Measurements from ENCODE around the gene MIB2. TPM values are rescaled to one million over a fixed set of nuclear protein-coding genes. Genes with fewer than 3 reads are reported as not detected.

MIB2 gene
- total and polyA plus RNA-seq, 9 donors: 43.2 to 111 (median 72.4) TPM

Other genes starting within 250 kb of the MIB2 start
- 74.8 TPM for gene AURKAIP1, start 240.3 kb upstream of the MIB2 start, total RNA-seq
- gene AURKAIP1, start 240.3 kb upstream of the MIB2 start, polyA plus RNA-seq (ENCODE audit: insufficient read depth in 1 of 8, insufficient read length in 8 of 8, low replicate concordance in 1 of 8): 10 to 100 TPM; 66.7 to 93.6 (median 74.7) TPM
- gene CCNL2, start 216.2 kb upstream of the MIB2 start, total RNA-seq: 124 TPM
- gene CCNL2, start 216.2 kb upstream of the MIB2 start, polyA plus RNA-seq (ENCODE audit: insufficient read depth in 1 of 8, insufficient read length in 8 of 8, low replicate concordance in 1 of 8): 100 to 1,000 TPM; 101 to 205 (median 156) TPM
- 99.3 TPM for gene MRPL20, start 208.2 kb upstream of the MIB2 start, total RNA-seq
- gene MRPL20, start 208.2 kb upstream of the MIB2 start, polyA plus RNA-seq (ENCODE audit: insufficient read depth in 1 of 8, insufficient read length in 8 of 8, low replicate concordance in 1 of 8): 100 to 1,000 TPM in 5 of 8 donors, 10 to 100 TPM in 3; 97.9 to 121 (median 105) TPM
- 13.9 TPM for gene ANKRD65, start 194.2 kb upstream of the MIB2 start, total RNA-seq
- gene ANKRD65, start 194.2 kb upstream of the MIB2 start, polyA plus RNA-seq (ENCODE audit: insufficient read depth in 1 of 8, insufficient read length in 8 of 8, low replicate concordance in 1 of 8): 10 to 100 TPM; 10.6 to 24.1 (median 16.8) TPM
- gene VWA1, start 179.8 kb upstream of the MIB2 start, total RNA-seq: 32.9 TPM
- gene VWA1, start 179.8 kb upstream of the MIB2 start, polyA plus RNA-seq (ENCODE audit: insufficient read depth in 1 of 8, insufficient read length in 8 of 8, low replicate concordance in 1 of 8): 10 to 100 TPM; 58.5 to 99.5 (median 68.3) TPM
- gene ATAD3C, start 165.8 kb upstream of the MIB2 start, total RNA-seq: 0.22 TPM
- gene ATAD3C, start 165.8 kb upstream of the MIB2 start, polyA plus RNA-seq (ENCODE audit: insufficient read depth in 1 of 8, insufficient read length in 8 of 8, low replicate concordance in 1 of 8): 1 to 10 TPM in 3 of 8 donors, under 1 TPM in 5; 0.28 to 1.2 (median 0.49) TPM
- gene ATAD3B, start 143.7 kb upstream of the MIB2 start, total RNA-seq: 13.7 TPM
- gene ATAD3B, start 143.7 kb upstream of the MIB2 start, polyA plus RNA-seq (ENCODE audit: insufficient read depth in 1 of 8, insufficient read length in 8 of 8, low replicate concordance in 1 of 8): 10 to 100 TPM in 7 of 8 donors, 1 to 10 TPM in 1; 9.6 to 16.5 (median 14.5) TPM
- gene ATAD3A, start 103.3 kb upstream of the MIB2 start, total RNA-seq: 13.5 TPM
- 10 to 100 TPM; 15.8 to 22.0 (median 20.6) TPM for gene ATAD3A, start 103.3 kb upstream of the MIB2 start, polyA plus RNA-seq (ENCODE audit: insufficient read depth in 1 of 8, insufficient read length in 8 of 8, low replicate concordance in 1 of 8)
- 3.5 TPM for gene TMEM240, start 74.9 kb upstream of the MIB2 start, total RNA-seq
- 1 to 10 TPM; 3.6 to 9.2 (median 4.9) TPM for gene TMEM240, start 74.9 kb upstream of the MIB2 start, polyA plus RNA-seq (ENCODE audit: insufficient read depth in 1 of 8, insufficient read length in 8 of 8, low replicate concordance in 1 of 8)
- 38.0 TPM for gene SSU72, start 40.6 kb upstream of the MIB2 start, total RNA-seq
- gene SSU72, start 40.6 kb upstream of the MIB2 start, polyA plus RNA-seq (ENCODE audit: insufficient read depth in 1 of 8, insufficient read length in 8 of 8, low replicate concordance in 1 of 8): 100 to 1,000 TPM in 1 of 8 donors, 10 to 100 TPM in 7; 77.5 to 106 (median 92.4) TPM
- 0.62 TPM for gene FNDC10, start 15.4 kb upstream of the MIB2 start, total RNA-seq
- 1 to 10 TPM; 1.5 to 3.3 (median 2.7) TPM for gene FNDC10, start 15.4 kb upstream of the MIB2 start, polyA plus RNA-seq (ENCODE audit: insufficient read depth in 1 of 8, insufficient read length in 8 of 8, low replicate concordance in 1 of 8)
- gene MMP23B, start 16.7 kb downstream of the MIB2 start, total RNA-seq: 50.7 TPM
- 10 to 100 TPM; 27.6 to 55.6 (median 36.3) TPM for gene MMP23B, start 16.7 kb downstream of the MIB2 start, polyA plus RNA-seq (ENCODE audit: insufficient read depth in 1 of 8, insufficient read length in 8 of 8, low replicate concordance in 1 of 8)
- 9.4 TPM for gene CDK11B, start 43.5 kb downstream of the MIB2 start, total RNA-seq
- 10 to 100 TPM; 32.0 to 37.8 (median 35.1) TPM for gene CDK11B, start 43.5 kb downstream of the MIB2 start, polyA plus RNA-seq (ENCODE audit: insufficient read depth in 1 of 8, insufficient read length in 8 of 8, low replicate concordance in 1 of 8)
- 27.4 TPM for gene SLC35E2B, start 77.3 kb downstream of the MIB2 start, total RNA-seq
- 10 to 100 TPM; 30.9 to 56.9 (median 48.4) TPM for gene SLC35E2B, start 77.3 kb downstream of the MIB2 start, polyA plus RNA-seq (ENCODE audit: insufficient read depth in 1 of 8, insufficient read length in 8 of 8, low replicate concordance in 1 of 8)
- 11.5 TPM for gene CDK11A, start 108.9 kb downstream of the MIB2 start, total RNA-seq
- 10 to 100 TPM; 19.5 to 31.2 (median 25.8) TPM for gene CDK11A, start 108.9 kb downstream of the MIB2 start, polyA plus RNA-seq (ENCODE audit: insufficient read depth in 1 of 8, insufficient read length in 8 of 8, low replicate concordance in 1 of 8)
- gene NADK, start 163.0 kb downstream of the MIB2 start, total RNA-seq: 18.2 TPM
- gene NADK, start 163.0 kb downstream of the MIB2 start, polyA plus RNA-seq (ENCODE audit: insufficient read depth in 1 of 8, insufficient read length in 8 of 8, low replicate concordance in 1 of 8): 10 to 100 TPM; 28.1 to 40.1 (median 32.8) TPM

All from muscle of leg (tissue), 9 donors.